ENCODE data around the gene DYNC2I2. TPM values are rescaled to one million over a fixed set of nuclear protein-coding genes. Genes with fewer than 3 reads are reported as not detected.
A peak's percentile ranks its signal among the peaks of the same experiment; 100 is the strongest.

The DYNC2I2 gene
- total and polyA plus RNA-seq, 2 of the 4 experiments (the other 2 are of a cell fraction), result 33.7 to 37.1 TPM

- H3K4me2 ChIP-seq (ENCODE audit: low read depth, low read length), result no peak overlapping the region
- ChIA-PET POLR2A (ENCODE audit: unreplicated experiment) (no interaction called here), CTCF (no interaction called here)
- H3K23ac ChIP-seq (ENCODE audit: low read depth, low read length), result no peak overlapping the region
- H4K8ac ChIP-seq (ENCODE audit: low read depth in 2 of 2, low read length in 2 of 2), result no peak overlapping the region
- H3K27ac ChIP-seq (ENCODE audit: insufficient read depth, low read length), result no peak overlapping the region
- peak; percentile 35; the same call in 1 of the 2 replicates for TF ChIP-seq MAFK (IDR thresholded peaks at IDR 0.05; ENCODE audit: low read depth, low read length)
- no peak for TF ChIP-seq CHD1 (IDR thresholded peaks at IDR 0.05; ENCODE audit: low read depth, low read length)
- DNase-seq (no peak), ATAC-seq (ENCODE audit: low read depth) (no peak)
- no peak overlapping the region for H3K18ac ChIP-seq (ENCODE audit: low read depth, low read length)
- no TSS peak for BruUV-seq (replicated peaks)
- no peak overlapping the region for H4K5ac ChIP-seq (ENCODE audit: low read depth, low read length)
- in situ Hi-C loops (cut with MboI; ENCODE audit: low sequenced_read_pairs) (no loop called here), dilution Hi-C loops (cut with HindIII; ENCODE audit: low sequenced_read_pairs, unreplicated experiment) (no loop called here), intact Hi-C loops (cut with micrococcal nuclease) (no loop called here)
- H2AFZ ChIP-seq (replicated peaks; ENCODE audit: low read length, poor library complexity), result no peak overlapping the region
- no peak overlapping the region for H4K91ac ChIP-seq (ENCODE audit: insufficient read depth, low read depth, low read length)
- no peak overlapping the region for H3K4me3 ChIP-seq (ENCODE audit: insufficient read depth, low read depth, low read length)
- no peaks in the 10 kb centered on the region for H3K36me3 ChIP-seq (ENCODE audit: control insufficient read depth, insufficient read depth, low read length)
- H2BK15ac ChIP-seq (ENCODE audit: low read depth, low read length), result no peak overlapping the region
- no CpG with 5 or more reads among the region's 4 CpGs for WGBS, 2 experiments (ENCODE audit: extremely low coverage in 2 of 2, insufficient read length in 1 of 2)
- H3K9me1 ChIP-seq (ENCODE audit: insufficient read depth, low read length), result no peaks in the 10 kb centered on the region
- H3K56ac ChIP-seq (ENCODE audit: extremely low read depth, insufficient read depth, low read length), result no peak overlapping the region
- H3K9me3 ChIP-seq (ENCODE audit: control insufficient read depth, insufficient read depth, low read length), result no peaks in the 10 kb centered on the region
- no peak overlapping the region for H2BK5ac ChIP-seq (ENCODE audit: low read depth, low read length, poor library complexity, severe bottlenecking)
- H3K79me1 ChIP-seq (ENCODE audit: low read depth in 1 of 2, low read length in 2 of 2), result no peaks in the 10 kb centered on the region; a peak in 1 of 4 replicates
- no peak overlapping the region for H2AK5ac ChIP-seq (ENCODE audit: low read depth, low read length)
- H3K4me1 ChIP-seq (ENCODE audit: control insufficient read depth, insufficient read depth, low read length), result no peaks in the 10 kb centered on the region
- H2BK20ac ChIP-seq (ENCODE audit: low read depth, low read length), result no peak overlapping the region
- no peaks in the 10 kb centered on the region for H3K27me3 ChIP-seq (ENCODE audit: control insufficient read depth, insufficient read depth, low read length)
- H3K9ac ChIP-seq (ENCODE audit: low read depth, low read length), result no peak overlapping the region
- no peak overlapping the region for H3K14ac ChIP-seq (replicated peaks; ENCODE audit: low read depth, low read length)
- no peak overlapping the region for H2BK120ac ChIP-seq (ENCODE audit: low read depth, low read length)
- no peak overlapping the region for H3K4ac ChIP-seq (ENCODE audit: low read depth, low read length)
- H2AK9ac ChIP-seq (replicated peaks; ENCODE audit: low read depth, low read length, poor library complexity), result no peak overlapping the region
- H4K20me1 ChIP-seq (ENCODE audit: insufficient read depth, low read length), result no peaks in the 10 kb centered on the region
Measured at GRCh38 chr9:128675382-128675781, 18.7 kb upstream of the DYNC2I2 start.
